ENCODE measurements around the gene MTG2.

Gene MTG2

DNA sequence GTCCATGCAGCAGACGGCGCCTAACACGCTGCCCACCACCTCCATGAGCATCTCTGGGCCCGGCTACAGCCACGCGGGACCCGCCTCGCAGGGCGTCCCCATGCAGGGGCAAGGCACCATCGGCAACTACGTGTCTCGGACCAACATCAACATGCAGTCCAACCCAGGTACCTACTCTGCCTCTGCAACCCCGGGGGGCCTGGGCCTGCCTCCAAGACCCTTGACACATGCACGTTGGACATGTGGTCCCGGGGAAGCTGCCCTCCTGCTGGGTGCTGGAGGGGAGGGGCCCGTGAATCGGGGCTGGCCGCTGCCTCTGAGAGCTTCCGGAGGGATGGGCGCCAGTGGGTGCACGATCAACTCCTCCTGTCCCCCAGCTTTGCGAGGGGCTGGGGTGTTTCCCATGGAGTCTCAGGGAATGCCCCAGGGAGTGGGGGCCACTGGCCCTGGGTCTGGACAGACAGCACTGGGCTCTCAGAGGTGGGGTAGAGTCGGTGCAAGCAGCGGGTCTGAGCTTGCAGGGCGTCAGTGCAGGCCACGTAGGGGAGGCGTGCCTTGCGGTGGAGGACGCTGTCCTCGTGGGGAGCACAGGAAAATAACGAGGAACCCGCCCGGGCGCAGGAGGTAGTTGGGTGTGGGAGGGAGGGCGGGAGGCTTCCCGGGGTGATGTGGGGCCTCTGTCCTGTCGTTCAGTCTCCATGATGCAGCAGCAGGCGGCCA is 19.9 kb upstream of the MTG2 start:
- no peak for DNase-seq (ENCODE audit: low read depth)

DNA sequence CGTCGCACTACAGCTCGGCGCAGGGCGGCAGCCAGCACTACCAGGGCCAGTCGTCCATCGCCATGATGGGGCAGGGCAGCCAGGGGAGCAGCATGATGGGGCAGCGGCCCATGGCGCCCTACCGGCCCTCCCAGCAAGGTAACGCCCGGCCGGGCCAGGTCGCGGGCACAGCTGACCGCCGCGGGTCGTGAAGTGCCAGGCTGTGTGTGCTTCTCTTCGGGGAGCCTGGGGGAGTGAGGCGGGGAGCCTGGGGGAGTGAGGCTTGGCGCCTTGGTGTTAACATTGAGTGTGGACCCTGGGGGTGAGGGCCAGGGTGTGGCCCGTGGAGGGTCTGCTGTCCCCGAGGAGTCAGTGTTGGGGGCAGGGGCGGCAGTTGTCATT is 19.4 kb upstream of the MTG2 start:
- no peak for DNase-seq (ENCODE audit: low read depth)

DNA sequence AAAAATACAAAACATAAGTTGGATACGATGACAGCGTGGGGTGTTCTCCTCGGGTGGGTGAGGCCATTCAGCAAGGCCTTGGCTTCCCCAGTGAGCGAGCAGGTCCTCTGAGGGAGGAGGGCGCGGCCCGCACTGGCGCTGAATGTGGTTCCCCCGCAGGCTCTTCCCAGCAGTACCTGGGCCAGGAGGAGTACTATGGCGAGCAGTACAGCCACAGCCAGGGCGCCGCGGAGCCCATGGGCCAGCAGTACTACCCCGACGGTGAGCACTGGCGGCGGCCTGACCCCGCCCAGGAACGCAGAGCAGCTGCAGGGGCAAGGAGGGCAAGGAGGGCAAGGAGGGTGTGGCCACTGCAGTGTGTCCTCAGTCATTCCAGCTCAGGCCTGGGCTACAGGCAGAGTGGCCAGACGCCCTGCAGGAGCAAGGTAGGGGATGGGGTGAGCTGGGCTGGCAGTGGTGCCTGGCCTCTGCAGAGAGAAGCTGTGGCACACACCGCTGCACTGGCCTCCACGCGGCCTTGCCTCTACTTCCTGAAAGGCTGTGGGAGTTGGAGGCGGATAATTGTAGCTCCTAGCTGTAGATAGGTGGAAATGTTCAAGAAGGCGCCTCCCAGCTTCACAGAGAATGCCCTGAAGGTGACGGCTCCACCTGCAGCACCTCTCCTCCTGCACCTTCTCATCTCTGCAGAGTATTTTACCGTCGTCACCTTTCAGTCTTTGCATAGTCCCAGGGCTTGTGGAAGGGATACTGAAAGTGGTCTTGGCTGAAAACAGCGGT is 18.7 kb upstream of the MTG2 start:
- DNase-seq (ENCODE audit: low read depth), result no peak

DNA sequence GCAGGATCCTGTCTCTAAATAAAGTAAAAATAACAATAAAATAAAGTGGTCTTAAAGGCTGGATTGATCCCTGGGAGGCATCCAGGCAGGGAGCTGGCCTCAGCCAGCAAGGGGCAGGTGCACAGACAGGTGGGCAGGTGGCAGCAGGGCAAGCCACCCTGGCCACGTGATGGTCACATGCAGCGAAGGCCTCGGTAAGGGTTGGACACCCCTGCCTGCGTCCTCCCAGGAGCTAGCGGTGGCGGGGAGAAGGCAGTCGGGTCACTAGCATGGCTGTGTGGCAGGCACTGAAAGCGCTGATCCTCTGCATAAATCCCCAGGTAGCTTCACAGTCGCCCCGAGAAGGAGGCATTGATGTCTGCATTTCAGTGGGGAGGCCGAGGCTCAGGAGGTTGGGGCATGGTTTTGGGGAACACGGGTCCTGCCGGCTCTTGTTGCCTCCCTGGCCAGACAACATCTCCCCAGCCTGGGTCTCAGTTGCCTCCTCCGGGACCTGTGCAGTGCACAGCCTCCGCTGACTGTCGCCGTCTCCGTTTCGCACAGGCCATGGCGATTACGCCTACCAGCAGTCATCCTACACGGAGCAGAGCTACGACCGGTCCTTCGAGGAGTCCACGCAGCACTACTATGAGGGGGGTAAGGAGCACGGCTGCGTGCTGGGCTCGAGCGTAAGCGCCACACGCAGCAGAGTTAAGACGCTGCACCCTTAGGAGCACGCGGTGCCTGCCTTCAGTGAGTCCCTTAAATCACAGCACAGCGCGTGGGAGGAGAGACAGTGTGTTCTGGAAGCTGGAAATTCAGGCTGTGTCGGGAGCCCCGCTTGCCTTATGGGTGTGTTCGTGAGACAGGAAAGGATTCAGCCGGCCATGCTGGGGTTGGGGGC is 17.7 kb upstream of the MTG2 start:
- DNase-seq (ENCODE audit: low read depth), result no peak

DNA sequence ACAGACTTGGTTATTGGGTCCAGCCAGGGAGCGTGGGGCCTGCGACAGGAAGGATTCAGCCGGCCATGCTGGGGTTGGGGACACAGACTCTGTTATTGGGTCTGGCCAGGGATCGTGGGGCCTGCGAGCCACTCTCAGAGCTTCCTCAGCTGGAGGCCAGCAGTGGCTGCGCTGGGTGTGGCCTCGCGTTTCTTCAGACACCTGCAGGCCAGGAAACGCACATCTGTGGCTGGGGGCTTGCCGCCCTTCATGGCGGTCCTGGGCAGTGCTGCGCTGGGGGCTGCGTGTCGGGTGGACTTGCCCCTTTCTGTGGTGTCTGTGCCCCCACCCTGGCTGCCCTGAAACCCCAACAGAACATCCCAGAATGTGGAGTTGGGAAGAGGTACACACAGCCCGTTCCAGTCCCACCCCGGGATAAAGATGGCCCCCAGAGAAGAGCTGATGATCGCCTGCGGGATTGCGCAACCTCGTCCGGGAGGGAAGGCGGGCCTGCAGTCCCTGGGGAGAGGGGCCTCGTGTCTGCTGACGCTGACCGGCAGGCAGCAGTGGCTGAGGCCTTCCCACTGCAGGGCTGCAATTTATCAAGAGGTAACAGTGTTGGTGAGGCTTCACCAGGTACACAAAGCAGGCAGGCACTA is 16.9 kb upstream of the MTG2 start:
- DNase-seq (ENCODE audit: low read depth), result no peak

DNA sequence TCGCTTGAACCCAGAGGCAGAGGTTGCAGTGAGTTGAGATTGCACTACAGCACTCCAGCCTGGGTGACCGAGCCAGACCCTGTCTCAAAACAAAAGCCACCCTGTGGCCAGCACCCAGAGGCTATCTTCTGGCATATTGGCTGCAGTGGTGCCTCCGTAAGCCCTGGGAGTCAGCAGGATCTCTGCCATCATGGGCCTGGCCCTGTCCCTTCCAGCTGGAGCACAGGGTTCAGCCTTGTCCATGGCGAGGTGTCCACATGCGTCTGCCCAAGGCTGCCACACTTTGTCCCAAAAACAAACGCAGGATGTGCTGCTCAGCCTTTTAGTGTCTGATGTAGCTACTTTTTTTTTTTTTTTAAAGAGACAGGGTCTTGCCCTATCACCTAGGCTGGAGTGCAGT is 15.4 kb upstream of the MTG2 start:
- DNase-seq (ENCODE audit: low read depth), result no peak

DNA sequence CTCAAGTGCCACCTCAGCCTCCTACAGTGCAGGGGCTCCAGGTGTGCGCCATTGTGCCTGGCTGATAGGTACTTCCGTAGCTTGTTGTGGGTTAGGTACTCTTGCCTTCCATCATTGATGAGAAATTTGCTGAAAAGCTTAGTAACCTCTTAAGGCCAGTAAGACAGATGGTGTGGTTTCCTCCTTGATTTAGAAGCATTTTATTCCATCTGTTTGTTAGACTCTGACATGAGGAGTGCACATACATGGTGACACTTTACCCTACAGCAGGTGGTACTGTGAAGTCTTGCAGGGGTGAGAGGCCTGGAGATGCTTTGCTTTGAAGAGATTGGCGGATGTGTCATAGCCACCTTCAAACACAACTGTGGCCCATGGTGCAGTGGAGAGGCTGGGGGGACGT is 14.8 kb upstream of the MTG2 start:
- no peak for DNase-seq (ENCODE audit: low read depth)

DNA sequence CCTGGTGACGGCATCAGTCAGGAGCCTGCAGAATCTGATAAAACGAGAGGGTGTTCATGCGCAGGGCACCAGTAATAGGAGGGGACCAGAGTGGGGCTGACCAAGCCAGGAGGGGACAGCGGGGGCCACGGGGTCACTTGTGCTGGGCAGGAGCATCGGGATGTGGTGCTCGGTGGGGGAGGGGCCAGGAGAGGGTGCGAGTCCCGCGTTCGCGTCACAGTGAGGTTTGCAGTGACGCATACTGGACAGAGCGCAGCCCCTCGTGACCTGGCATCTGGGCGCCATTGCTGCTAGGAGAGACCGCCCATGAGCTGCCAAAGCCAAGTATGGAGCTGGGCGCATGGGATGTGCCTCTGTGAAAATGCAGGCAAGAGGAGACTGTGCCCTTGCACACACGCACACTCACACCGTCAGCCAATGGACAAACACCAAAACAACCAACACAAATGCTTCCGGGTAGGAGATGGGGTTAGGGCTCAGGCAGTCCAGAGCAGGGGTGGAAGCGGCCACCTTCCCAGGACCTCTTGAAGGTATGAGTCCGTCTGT is 13.9 kb upstream of the MTG2 start:
- DNase-seq (ENCODE audit: low read depth), result no peak

DNA sequence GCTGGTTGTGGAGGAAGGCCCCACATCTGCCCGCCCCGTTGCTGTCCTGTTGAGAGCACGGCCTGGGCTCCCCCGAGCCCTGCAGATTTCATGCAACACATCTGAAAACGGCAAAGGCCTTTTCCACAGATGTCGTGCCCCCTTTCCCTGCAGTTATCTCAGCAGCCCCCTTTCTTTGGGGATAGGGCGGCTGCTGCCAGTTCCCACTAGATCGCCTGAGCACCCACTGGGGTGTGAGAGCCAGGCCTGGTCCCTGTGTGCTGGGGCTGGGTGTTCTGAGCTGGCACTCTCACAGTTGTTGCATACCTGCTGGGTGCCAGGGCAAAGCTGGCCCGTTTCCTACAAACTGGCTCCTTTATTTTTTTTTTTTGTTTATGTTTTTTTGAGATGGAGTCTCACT is 12.3 kb upstream of the MTG2 start:
- no peak for DNase-seq (ENCODE audit: low read depth)

DNA sequence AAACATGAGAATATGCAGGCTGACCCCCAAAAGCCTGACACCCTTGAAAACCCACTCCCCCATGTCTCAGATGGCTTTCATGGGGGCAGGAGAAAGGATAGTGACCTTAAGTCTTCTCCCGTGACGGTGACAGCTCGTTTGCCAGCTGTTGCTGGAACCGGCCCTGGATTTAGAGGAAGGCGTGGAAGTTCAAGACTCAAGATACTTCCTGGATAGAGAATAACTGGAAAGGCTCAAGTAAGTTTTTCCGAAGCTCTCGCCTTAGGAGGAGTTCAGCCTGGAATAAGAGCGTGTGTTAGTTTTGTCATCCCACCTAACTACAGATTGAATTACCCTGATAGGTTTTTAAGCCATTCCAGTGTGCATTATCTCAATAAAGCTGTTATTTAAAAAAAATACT is 11.6 kb upstream of the MTG2 start:
- no peak for DNase-seq (ENCODE audit: low read depth)

DNA sequence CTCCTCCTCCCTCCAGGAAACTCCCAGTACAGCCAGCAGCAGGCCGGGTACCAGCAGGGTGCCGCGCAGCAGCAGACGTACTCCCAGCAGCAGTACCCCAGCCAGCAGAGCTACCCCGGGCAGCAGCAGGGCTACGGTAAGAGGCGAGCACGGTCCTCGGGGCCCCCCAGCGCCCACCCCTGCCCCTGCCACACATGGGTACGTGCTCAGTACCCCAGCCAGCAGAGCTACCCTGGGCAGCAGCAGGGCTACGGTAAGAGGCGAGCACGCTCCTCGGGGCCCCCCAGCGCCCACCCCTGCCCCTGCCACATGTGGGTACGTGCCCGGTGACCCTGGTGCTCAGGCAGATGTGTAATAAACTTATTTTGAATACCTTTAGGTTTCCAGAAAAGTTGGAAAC is 10.2 kb upstream of the MTG2 start:
- DNase-seq (ENCODE audit: low read depth), result no peak

DNA sequence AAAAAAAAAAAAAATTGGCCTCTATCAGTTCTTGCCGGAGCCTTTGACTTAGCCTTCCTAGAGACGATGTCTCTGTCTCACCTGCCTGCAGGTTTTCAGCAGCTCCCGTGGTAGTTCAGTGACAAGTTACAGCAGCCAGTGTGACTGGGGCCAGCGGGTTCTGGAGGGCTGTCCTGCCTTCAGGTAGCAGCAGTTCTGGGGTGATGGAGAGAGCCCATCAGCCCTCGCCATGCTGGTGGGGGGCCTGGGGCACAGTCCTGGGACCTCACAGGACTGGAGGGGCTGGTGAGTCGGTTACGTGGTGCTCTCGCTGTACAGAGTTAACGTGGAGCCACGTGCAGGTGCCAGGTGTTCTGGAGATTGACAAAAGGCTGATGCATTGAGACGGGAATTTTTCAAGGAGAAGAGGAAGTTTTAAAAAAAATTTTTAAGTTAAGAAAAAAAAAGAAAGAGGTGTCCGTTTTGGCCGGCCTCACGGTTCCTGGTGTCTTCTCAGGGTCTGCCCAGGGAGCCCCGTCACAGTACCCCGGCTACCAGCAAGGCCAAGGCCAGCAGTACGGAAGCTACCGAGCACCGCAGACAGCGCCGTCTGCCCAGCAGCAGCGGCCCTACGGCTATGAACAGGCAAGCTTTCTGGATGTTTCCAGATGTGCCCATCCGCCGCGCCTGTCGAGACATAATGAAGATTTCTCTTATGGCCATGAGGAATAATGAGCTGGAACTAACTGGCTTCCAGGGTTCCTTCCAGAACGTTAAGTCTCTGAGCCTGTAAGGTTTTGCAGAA is 8.6 kb upstream of the MTG2 start:
- DNase-seq (ENCODE audit: low read depth), result no peak

DNA sequence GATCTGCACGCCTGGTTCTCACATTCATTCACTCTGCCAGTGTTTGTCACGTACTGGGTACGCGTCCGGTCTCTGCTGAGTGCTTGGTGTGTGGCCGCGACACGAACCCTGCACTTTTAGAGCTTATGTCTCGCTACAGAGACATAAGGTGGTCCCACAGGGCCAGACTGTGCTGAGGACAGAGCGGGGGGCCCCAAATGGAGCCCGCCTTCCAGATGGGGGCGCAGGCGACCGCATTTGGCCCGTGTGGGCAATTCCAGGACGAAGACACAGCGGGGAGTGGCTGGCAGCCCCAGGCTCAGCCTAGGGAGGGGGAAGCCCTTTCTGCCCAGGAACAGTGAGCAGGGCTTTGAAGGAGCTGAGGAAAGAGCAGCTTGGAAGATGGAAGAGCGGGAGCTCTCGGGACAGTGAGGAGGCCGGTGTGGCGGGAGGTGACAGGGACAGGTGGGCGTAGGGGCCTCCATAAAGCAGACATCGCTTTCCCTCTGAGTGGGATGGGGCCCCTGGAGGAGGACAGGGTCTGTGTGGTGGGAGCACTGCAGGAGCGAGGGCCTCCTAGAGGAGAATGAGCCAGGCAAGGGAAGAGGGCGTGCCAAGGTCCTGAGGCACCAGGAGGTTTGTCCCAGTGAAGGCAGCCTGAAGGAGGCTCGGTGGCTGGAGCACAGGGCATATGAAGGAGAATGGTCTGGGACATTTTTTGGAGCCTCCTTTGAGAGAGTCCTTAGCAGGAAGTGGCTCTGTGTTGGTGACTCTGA is 7.8 kb upstream of the MTG2 start:
- DNase-seq (ENCODE audit: low read depth), result no peak

DNA sequence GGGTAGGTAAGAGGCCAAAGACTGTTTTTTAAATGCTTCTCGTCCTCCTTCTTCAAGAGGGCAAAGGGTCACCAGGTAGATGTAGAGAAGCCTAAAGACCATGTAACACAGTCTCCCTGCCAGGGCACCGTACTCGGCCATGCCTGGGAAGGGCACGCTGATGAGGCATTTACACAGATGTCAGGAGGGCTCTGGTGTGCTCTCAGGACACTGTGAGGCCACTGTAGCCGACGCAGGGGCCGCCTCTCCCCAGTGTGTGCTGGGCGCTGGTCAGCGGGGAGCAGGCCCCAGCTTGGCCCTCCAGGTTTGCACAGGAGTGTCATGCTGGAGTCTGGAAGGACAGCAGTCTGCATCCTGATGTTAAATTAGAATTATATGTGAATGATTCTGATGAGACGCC is 7.1 kb upstream of the MTG2 start:
- DNase-seq (ENCODE audit: low read depth), result no peak

DNA sequence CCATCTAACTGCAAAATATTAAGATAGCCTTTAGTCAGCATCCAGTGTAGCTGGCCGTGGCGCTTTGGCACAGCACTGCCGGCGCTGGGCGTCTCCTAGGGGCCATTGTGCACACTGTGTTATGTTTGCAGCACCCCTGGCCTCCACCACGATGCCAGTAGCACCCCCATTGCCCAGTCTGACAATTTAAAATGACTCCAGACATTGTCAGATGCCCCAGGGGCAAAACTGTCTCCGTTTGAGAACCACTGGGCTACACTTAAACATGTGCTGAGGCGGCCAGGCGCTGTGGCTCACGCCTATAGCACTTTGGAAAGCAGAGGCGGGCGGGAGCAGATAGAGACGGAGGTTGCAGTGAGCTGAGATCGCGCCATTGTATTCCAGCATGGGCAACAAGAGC is 6.0 kb upstream of the MTG2 start:
- DNase-seq (ENCODE audit: low read depth), result no peak

DNA sequence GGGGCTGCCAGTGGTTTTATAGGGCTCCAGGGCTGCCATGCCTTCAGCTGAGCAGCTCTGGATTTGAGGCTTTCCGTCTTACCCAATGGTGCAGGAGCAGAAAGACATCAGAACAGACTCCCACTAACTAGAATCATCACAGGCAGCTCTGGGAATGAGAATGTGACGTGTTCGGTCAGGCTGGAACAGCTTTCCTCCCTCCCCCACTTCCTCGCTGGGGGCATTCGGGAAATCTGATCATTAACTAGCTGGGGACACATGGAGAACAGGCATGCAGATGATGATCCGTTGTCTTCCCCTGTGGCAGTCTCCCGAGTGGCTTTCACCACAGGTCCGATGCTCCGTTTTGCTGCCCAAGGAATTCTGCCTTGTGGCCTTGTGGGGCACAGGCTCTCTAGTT is 5.5 kb upstream of the MTG2 start:
- DNase-seq (ENCODE audit: low read depth), result no peak

DNA sequence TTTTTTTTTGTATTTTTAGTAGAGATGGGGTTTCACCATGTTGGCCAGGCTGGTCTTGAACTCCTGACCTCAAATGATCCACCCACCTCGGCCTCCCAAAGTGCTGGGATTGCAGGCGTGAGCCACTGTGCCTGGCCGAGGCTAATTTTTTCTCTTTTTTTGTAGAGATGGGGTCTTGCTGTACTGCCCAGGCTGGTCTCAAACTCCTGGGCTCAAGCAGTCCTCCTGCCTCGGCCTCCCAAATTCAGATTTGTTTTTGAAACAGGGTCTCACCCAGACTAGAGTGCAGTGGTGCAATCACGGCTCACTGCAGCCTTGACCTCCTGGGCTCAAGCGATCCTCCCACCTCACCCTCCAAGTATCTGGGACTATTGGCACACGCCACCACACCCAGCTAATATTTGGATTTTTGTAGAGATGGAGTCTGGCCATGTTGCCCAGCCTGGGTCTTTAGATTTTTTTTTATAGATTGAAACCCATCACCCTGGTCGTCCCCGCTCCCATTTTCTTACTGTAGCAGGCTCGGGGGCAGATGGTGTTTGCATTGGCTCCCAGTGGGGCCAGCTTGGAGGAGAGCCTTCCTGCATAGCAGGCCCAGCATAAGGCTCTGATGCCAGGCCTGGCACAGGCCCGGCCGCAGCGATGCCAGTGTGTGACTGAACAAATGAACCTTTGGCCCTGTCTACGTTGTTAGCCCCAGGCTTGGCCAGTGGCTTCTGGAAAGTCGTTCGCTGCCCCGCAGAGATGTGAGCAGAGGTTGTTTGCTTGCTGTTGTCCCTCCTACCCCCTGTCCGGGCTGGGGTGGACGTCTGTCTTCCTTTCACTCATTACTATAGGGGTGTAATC is 4.3 kb upstream of the MTG2 start:
- no peak for DNase-seq (ENCODE audit: low read depth)

DNA sequence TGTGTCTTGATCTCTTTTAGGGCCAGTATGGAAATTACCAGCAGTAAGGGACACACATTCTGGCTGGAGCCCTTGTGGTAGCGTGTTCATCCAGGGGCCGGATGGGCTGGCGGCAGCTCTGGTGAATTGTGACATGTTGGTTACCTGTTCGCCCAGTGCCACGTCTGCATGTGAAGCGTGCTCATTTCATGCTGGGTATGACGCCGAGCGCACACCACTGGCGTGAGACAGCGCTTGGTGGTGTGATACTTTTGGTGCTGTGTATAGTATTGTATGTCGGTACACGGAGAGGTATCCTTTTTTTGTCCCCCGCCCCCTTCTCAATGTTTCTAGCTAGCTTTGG is 3.7 kb upstream of the MTG2 start:
- DNase-seq (ENCODE audit: low read depth), result no peak

DNA sequence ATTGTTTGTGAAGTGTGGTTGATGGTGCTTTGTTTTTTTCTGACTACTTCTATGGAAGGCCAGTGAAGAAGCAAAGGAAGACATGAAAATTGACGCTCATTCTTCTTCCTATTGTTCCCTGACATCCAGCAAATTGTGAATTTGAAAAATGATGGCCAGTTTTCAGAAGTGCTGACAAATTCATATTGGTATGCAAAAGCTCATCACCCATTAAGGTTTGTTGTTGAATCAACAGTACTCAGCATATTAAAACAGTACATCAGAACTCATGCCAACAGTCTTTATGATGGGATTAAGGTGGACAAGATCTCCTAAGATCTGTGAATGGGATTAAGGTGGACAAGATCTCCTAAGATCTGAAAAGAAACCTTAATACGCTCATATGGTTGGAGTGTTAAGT is 1.0 kb upstream of the MTG2 start:
- DNase-seq (ENCODE audit: low read depth), result no peak

All from stimulated activated CD8-positive, alpha-beta memory T cell treated with anti-CD3 and anti-CD28 coated beads, Interleukin-12 subunit alpha, Interleukin-12 subunit beta, amount 100 ng/mL, for 1 hour (primary cell).